PFSK-1 (cell line): Measurements from ENCODE around the gene SUGT1.

ENCODE experiments used
- FOXP2 ChIP-seq: optimal IDR thresholded peaks from 2 replicates; pipeline ENCODE3; 2011; ENCODE audit warnings: borderline replicate concordance, control low read depth, inconsistent platforms; ENCODE audit not compliant: insufficient read depth; ENCODE audit errors: extremely low read length, extremely low read depth
- POLR2AphosphoS5 ChIP-seq: IDR thresholded peaks from 2 replicates; pipeline ENCODE4 v1.6.1; 2012; ENCODE audit warnings: low read depth, mild to moderate bottlenecking, control low read depth, low read length, moderate library complexity
- SIN3A ChIP-seq: IDR thresholded peaks from 2 replicates; pipeline ENCODE4 v1.6.1; 2012; ENCODE audit warnings: mild to moderate bottlenecking, low read length, moderate library complexity, borderline replicate concordance; ENCODE audit not compliant: insufficient read depth
- TAF1 ChIP-seq: IDR thresholded peaks from 2 replicates; pipeline ENCODE4 v1.6.1; 2012; ENCODE audit warnings: low read length, control low read depth, borderline replicate concordance; ENCODE audit not compliant: insufficient read depth
- TF ChIP-seq, protein P1 (sequence below), 2 experiments: IDR thresholded peaks; 2 replicates each; pipeline versions ENCODE4 v1.6.1 to v1.8.0; 2011 to 2012; ENCODE audit warnings: low read depth in 2 of 2, low read length in 2 of 2, control low read depth in 1 of 2, inconsistent platforms in 1 of 2, mild to moderate bottlenecking in 1 of 2, moderate library complexity in 1 of 2; ENCODE audit not compliant: insufficient read depth in 1 of 2

Gene SUGT1

DNA sequence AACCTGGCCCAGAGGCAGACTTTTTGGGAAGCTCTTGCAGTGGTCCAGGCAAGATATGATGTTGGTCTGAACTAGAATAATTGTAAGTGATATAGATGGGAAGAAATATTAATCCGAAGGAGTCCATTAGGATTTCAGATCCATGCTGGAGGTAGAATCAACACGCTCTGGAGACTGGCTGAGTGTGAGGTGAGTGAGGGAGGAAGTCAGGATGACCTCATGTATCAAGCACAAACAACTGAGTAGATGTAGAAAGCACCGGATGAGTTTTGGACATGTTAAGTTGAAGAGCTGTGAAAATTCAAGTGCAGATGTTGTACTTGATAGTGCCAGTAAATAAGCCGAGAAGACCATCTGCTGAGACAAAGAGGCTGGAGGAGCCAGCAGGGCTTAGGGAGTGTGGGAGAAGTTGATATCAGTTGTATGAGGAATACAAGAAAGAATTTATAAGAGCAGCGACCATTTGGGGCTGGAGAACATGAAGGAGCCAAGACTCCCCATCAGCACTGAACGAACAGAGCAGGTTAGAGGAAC lies 92.3 kb downstream of the SUGT1 start:
- TF ChIP-seq POLR2AphosphoS5 (no peak), SIN3A (no peak)
- TF ChIP-seq, protein P1, sequence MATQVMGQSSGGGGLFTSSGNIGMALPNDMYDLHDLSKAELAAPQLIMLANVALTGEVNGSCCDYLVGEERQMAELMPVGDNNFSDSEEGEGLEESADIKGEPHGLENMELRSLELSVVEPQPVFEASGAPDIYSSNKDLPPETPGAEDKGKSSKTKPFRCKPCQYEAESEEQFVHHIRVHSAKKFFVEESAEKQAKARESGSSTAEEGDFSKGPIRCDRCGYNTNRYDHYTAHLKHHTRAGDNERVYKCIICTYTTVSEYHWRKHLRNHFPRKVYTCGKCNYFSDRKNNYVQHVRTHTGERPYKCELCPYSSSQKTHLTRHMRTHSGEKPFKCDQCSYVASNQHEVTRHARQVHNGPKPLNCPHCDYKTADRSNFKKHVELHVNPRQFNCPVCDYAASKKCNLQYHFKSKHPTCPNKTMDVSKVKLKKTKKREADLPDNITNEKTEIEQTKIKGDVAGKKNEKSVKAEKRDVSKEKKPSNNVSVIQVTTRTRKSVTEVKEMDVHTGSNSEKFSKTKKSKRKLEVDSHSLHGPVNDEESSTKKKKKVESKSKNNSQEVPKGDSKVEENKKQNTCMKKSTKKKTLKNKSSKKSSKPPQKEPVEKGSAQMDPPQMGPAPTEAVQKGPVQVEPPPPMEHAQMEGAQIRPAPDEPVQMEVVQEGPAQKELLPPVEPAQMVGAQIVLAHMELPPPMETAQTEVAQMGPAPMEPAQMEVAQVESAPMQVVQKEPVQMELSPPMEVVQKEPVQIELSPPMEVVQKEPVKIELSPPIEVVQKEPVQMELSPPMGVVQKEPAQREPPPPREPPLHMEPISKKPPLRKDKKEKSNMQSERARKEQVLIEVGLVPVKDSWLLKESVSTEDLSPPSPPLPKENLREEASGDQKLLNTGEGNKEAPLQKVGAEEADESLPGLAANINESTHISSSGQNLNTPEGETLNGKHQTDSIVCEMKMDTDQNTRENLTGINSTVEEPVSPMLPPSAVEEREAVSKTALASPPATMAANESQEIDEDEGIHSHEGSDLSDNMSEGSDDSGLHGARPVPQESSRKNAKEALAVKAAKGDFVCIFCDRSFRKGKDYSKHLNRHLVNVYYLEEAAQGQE (IDR thresholded peaks at IDR 0.05; ENCODE audit: insufficient read depth in 1 of 2, low read depth in 2 of 2, low read length in 2 of 2), result no peak

DNA sequence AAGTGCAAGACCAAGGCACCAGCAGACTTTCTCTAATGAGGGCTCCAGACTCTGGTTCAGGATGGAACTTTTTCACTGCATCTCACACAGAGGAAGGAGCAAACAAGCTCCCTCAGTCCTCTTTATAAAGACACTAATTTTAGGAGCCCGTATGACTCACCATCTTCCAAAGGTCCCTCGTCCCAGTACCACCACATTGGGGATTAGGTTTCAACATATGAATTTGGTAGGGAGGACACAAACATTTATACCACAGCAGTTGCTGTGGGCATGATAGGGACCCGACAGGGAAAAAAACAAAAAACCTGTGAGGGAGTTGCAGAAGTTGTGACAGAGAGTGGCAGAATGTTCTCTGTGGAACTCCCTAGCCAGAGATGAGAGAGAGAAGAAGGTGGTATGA lies 93.5 kb downstream of the SUGT1 start:
- no peak for TF ChIP-seq FOXP2
- no peak for TF ChIP-seq TAF1
- TF ChIP-seq SIN3A, result no peak
- TF ChIP-seq, protein P1 (IDR thresholded peaks at IDR 0.05; ENCODE audit: insufficient read depth in 1 of 2, low read depth in 2 of 2, low read length in 2 of 2), result no peak
- TF ChIP-seq POLR2AphosphoS5, result no peak

DNA sequence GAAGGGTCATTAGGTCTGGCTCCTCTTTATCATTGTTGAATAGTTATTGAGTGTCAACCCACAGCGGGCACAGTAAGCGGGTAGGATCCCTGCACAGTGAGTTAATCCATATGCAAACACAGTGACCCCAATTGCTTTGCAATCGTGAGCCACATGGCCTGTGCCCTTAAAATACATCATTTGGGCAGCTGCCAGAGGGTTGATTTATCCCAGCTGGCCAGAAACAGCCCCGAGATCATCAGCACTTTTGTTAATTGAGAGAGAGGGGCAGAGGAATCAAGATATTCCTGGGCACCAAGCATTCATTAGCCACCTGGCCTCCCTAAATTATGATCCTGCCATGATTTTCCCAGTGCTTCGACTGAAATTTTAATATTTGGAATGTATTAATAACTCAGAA lies 96.8 kb downstream of the SUGT1 start:
- TF ChIP-seq TAF1, result no peak
- TF ChIP-seq POLR2AphosphoS5, result no peak
- TF ChIP-seq SIN3A, result no peak
- TF ChIP-seq, protein P1 (IDR thresholded peaks at IDR 0.05; ENCODE audit: insufficient read depth in 1 of 2, low read depth in 2 of 2, low read length in 2 of 2), result no peak
- no peak for TF ChIP-seq FOXP2
